GM15510 (cell line): Measurements from ENCODE around the gene PHLDB1.

Experiments used
- POLR2A ChIP-seq: IDR thresholded peaks from 3 replicates; pipeline ENCODE4 v1.6.1; 2011; ENCODE audit warnings: borderline replicate concordance; ENCODE audit not compliant: insufficient read length; ENCODE audit errors: extremely low read depth

PHLDB1 gene

DNA sequence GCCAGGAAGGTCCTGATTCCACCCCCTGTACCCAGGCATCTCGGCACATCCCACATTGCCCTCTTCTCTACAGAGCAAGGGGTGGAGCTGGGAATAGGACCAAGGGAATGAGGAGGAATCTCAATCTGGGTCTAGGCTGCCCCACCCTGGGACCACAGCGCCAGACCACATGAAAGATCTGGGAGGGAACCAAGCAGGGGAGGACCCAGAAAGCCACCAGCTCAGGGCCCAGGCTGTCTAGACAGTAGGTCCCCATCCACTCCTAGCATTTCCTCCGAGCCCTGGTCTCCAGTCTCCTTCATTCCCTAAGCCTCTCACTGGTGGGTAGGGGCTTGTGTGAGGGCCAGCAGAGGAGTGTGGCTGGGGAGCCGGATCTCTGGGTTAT is 11.6 kb downstream of the PHLDB1 start:
- TF ChIP-seq POLR2A: no peak

DNA sequence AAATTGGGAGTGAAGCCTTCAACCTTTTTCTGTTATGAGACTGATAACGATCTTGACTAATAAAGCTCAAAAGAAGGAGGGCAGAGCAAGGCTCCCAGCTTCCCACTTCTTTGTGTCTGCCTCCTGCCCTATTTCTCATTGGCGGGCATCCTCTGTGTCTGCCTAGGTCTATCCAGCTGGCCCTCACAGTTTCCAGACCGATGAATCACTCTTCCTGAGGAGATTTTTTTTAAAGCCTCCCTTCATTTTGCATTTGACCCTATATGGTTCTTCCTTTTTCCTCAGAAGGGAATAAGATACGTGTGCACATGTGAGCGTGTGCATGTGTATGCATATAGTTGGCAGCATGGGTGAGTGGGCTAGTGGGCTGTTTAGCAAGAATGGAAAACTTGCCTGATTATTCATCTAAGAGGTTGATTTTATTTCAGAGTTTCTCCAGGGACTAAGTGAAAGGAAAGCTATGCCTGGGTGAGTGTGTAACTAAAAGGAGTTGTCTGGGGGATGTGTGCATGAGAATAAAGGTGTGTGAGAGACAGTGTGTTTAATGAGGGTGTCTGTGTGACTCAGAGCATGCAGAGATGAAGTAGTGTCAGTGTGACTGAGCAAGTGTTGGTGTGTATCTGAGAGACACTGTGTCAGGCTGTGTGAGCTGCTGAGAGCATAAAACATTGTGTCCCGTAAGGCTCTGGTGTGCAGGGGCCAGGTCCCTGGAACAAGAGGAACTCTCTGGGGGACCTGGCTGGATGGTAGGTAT is 12.2 kb downstream of the PHLDB1 start:
- no peak for TF ChIP-seq POLR2A

DNA sequence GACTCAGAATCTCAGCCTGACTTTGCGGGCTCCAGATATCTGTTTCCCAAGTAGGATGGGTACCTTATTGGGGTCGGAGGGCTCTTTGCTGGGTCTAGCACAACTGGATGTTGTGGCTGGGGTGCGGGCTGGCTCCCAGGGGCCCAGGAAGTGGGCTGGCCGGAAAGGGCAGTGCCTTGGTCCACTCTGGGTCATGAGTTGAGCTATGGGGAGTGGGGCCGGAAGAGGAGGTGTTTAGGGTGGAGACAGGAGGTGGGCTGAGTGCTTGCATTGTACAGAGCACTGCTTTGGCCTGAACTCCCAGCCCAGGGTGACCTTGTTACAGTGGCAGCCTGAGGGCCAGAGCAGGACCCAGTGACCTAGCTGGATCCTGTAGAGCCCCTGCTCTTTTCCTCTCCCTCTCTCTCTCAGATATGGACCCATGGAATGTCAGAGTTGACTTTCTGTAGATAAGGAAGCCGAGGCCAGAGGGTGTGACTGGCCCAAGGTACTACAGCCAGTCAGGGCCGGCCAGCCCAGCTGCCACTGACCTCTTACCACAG is 13.2 kb downstream of the PHLDB1 start:
- no peak for TF ChIP-seq POLR2A

DNA sequence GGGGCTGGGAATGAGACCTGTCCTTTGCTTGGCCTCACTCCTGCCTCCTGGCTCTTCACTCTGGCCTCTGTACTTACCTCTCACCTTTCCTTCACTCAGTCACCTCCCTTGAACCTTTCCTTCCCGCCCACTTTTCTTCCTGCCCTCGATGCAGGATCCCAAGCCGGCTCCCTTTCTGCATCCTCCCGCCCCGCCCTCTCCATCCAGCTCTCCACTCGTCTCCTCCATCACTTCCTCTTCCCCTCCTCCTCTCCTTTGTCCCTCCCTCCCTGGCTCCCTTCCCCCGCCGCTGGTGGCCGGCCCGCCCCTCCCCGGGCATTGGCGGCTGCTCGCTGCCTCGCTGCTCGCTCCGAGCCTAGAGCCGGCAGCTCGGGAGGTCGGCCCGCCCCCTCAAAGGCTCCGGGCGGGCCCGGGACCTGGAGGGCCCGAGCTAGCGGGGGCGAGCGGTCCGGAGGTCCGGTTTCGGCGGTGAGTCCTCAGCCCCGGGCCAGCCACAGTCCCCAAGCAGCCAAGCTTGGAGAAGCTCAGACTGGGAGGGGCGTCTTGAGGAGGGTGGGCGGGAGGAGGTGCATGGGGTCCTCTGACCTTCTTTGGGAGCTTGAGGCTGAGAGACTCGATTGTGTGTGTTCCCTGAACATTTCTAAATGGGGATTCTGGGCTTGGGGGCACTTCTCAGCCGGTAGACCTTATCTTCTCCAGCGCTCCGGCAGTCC is 13.8 kb downstream of the PHLDB1 start:
- no peak for TF ChIP-seq POLR2A

DNA sequence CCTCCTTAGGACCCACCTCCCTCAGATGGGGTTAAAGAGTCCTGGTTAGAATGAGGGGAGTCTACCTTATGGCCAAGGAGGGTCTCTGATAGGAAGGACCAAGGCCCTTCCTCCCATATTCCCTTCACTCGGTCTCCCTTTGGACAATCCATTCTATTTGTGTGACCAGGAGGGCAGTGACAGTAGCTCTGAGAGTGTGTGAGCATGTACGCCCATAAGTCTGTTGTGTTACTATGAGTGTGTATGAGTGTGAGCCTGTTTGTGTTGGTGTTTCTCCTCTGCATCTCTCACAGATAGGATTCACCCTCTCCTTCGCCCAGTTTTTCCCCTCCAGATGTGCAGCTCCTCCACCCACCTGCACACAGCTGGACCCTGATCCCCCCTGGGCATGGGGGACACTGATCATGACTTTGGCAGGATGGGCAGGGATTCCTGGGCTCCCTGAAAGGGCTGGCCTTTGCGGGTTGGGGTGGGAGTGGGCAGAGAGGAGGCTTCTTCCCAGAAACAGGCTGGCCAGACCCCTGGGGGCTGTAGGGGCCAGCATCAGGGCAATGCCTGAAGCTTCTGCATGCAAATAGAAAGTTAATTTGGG is 14.5 kb downstream of the PHLDB1 start:
- no peak for TF ChIP-seq POLR2A

DNA sequence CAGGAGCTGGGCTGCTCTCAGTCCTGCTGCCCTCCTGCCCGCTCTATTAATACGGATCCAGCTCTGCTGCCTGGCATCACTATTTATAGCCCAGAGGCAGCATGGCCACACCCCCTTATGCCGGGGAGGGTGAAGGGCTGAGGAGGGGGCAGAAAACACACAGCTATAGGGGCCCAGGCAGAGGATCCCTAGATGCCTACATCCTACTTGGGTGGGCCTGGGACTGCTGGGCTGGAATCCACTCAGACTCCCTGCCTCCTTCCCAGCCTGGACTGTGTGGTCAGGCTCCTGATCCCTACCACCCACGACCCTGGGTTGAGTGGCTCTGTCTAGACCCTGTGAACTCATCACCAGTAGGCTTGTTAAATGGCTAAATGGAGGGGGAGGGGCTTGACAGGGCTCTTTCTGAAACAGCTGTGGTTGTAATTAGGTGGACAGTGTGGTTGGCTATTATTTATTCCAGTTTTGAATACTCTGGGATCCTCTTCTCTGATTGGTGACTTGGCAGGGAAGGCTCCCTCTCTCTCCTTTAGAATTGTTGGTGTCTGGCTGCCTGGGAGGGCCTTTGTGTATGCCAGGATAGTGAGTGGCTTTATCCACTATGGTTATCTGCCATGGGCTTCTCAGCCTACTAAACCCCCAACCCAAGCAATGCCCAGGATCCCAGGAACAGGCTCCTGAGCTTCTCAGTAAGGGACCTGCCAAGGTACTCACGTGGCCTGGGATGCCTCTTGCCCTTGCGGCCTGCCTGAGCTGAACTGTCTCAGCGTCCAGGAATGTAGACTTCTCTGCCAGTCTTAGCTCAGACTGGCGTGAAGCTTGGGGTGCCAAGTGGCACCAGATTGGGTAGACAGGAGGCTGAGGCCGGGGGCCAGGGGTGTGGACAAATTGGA is 15.2 kb downstream of the PHLDB1 start:
- no peak for TF ChIP-seq POLR2A

DNA sequence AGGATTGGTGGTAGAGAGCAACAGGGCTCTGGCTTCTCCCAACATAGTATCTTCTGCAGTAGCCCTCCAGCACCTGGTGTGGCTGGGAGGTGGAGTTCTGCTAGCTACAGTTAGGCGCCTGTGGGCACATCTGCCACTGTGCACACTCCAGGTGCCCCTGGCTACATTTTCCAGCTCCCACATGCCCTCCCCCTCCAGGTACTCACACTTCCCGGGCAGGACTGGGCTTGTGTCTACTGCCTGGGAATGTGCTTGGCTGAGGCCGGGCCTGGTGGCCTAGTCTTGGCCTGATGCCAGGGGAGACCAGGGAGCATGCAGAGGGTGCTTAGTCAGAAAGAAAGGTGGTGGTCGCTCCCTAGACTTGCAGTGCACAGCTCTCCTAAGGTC is 15.8 kb downstream of the PHLDB1 start:
- TF ChIP-seq POLR2A: no peak

DNA sequence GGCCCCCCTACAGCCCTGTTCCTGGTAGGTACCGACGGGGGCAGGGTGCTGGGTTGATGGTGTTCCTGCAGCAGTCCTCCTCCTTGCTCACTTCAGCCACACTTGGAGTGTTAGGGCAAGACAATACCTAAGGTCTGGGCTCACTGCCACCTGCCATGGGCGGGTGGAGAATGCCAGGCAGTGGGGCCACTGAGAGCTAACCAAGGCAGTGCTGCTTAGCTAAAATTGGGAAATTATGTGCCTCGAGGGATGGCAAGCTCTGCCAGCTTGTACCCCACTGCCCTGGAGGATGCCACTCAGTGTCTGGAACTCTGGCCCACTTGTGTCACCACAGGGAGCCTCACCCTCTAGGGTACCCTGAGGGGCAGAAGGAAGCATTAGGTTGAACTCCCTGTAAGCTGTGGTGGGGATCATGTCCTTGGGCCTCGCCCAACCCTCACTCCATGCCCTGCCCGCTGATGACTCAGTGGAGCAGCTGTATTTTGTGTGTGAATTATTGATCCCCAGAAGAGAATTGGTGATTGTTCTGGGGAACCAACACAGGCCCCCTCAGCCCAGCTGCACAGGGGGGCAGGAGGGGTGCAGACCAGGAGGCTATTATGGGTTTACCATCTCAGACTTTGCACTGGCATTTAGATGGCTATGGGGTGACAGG is 17.7 kb downstream of the PHLDB1 start:
- TF ChIP-seq POLR2A: no peak

DNA sequence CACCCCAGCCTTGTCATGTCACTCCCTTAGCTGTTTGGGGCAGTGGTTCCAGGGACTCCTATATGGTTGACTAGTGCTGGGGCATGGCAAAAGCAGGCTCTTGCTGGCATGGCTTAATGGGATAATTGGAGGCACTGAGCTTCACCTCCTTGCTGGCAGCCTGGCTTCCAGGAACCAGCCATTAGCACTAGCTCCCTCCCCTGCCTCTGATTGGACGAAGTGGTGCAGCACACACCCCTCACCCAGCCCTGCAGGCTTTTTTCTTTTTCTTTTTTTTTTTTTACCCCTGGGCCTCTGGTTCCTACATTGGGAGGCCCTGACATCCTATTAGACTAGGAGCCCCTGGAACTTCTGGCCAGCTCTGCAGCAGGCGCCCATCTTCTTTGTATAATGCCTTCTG is 18.6 kb downstream of the PHLDB1 start:
- no peak for TF ChIP-seq POLR2A

DNA sequence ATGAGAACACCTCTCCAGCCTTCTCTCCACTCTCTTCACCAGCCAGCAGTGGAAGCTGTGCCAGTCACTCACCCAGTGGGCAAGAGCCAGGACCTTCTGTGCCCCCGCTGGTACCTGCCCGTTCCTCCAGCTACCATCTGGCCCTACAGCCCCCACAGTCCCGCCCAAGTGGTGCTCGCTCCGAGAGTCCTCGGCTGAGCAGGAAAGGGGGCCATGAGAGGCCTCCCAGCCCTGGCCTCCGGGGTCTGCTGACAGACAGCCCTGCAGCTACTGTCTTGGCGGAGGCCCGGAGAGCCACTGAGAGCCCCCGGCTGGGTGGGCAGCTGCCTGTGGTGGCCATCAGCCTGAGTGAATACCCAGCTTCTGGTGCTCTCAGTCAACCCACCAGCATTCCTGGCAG is 20.2 kb downstream of the PHLDB1 start:
- no peak for TF ChIP-seq POLR2A

DNA sequence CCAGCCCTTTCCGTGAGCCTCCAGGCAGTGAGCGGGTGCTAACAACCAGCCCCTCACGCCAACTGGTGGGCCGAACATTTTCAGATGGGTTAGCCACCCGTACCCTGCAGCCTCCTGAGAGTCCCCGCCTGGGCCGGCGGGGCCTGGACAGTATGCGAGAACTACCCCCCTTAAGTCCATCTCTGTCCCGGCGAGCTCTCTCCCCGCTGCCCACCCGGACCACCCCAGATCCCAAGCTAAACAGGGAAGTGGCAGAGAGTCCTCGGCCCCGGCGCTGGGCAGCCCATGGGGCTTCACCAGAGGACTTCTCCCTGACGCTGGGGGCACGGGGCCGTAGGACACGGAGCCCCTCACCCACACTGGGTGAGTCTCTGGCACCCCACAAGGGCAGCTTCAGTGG is 20.6 kb downstream of the PHLDB1 start:
- no peak for TF ChIP-seq POLR2A

DNA sequence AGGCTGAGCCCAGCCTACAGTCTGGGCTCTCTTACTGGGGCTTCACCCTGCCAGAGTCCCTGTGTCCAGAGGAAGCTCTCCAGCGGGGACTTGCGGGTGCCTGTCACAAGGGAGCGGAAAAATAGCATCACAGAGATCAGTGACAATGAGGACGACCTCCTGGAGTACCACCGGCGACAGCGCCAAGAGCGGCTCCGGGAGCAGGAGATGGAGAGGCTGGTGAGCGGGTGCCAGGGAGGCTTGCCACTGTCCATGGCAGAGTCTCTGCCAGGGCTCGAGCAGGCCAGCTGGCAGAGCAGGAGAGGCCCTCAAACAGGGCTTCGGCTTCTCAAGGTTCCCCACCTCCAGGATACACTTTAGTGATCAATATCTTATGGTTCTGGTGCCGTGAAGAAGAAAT is 21.0 kb downstream of the PHLDB1 start:
- TF ChIP-seq POLR2A: no peak

DNA sequence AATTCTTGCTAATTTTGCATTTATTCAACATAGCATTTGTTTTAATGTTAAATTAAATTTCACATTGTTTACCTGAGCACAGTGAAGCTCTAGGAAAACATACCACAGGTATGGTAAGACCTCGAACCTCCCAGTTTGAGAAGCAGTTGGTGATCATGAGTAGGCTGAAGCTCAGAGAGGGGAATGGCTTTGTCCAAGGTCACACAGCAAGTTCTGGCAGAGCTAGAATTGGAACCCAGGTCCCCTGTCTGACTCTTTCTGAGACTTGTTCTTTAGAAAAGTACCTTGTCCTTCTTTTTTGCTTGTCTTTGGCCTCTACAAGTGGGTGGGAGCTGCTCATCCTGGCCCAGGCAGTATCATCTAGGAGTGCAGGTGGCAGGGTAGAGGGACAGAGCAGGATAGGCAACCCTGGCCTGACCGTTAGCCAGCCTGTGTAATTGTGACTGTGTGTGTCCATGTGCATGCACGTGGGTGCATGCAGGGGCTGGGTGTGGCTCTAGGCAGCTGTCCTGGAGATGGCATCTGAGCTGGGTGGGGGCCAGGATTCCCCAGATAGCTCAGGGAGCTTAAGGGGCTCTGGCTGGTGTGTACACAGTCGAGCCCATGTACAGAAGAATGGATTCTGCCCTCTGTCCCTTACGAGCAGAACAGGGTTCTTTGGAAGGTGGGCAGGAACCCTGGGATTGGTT is 21.6 kb downstream of the PHLDB1 start:
- TF ChIP-seq POLR2A: no peak

DNA sequence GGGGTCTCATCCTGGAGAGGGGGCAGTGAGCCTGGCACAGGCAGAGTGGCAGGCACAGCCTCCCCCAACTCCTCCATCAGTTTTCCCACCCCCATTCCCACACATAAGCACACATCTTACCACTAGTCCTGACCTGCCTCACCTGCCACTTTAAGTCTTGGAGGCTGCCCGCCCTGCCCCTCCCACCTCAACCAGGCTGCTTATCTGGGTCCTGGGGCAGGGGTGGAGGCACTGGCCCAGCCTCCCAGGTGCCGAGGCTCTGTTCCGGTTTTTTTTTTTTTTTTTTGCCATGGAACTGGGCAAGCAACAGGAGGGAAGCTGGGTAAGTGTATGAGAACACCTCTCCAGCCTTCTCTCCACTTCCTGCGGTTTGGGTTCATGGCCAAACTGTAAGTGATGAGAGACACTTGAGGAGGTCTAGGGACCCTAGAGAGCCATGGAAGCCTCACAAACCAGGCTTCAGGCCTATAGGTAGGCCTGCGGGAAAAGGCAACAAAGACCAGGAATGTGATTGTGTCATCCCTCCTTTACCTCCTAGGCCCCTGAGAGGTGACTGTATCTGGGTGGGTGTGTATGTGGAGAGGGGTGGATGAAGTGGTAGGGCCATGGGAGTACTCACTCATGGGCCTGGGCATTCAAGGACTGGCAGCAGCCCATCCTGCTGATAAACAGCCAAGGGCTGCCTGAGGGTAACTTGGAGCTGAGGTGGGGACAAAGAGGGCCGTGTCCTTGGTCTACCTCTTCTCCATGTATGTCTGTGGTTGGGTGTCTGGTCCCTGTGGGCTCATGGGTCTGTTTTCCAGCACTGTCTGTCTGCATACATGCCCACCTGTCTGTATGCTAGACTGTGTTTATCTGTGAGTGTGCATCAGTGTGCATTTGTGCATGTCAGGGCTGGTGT is 22.6 kb downstream of the PHLDB1 start:
- no peak for TF ChIP-seq POLR2A
